Activated T-cell treated with anti-CD3 and anti-CD28 coated beads, Interleukin-2, amount 50 U/mL, for 72 hours (primary cell): ENCODE data around the gene ZNF280C. TPM values are rescaled to one million over a fixed set of nuclear protein-coding genes. Genes with fewer than 3 reads are reported as not detected.
"Not testable (repeated sequence)": the region's sequence is repeated elsewhere in the genome, so short reads cannot be mapped to it uniquely, and the experiment has no call there.

ENCODE experiments used
- ATAC-seq, 2 donors: fragments of 150-1000 bp; cut with Tn5 transposase; replicated peaks in 1 of 2; 2 replicates each; pipeline ENCODE4 v1.10.0; 2021; ENCODE audit warnings: moderate library complexity in 2 of 2, mild to moderate bottlenecking in 1 of 2
- DNase-seq, 2 donors: peaks; one replicate each; pipeline ENCODE4 v3.0.0; 2021 to 2022; ENCODE audit warnings: mixed read lengths in 1 of 2
- H3K27ac Mint-ChIP-seq: one replicate; pipeline ENCODE4 v1.8.0; 2022; ENCODE audit warnings: mild to moderate bottlenecking, moderate library complexity, mixed read lengths
- H3K27me3 Mint-ChIP-seq: one replicate; pipeline ENCODE4 v1.8.0; 2022; ENCODE audit warnings: low read depth, mixed read lengths
- H3K36me3 Mint-ChIP-seq, 2 donors: one replicate each; pipeline ENCODE4 v1.8.0; 2022; ENCODE audit warnings: mixed read lengths in 2 of 2, mild to moderate bottlenecking in 1 of 2; ENCODE audit not compliant: insufficient read depth in 2 of 2
- H3K4me1 Mint-ChIP-seq: one replicate; pipeline ENCODE4 v1.8.0; 2022; ENCODE audit warnings: low read depth, mixed read lengths
- H3K4me3 Mint-ChIP-seq, 2 donors: one replicate each; pipeline ENCODE4 v1.8.0; 2022; ENCODE audit warnings: mild to moderate bottlenecking in 2 of 2, mixed read lengths in 2 of 2, moderate library complexity in 2 of 2
- H3K9me3 Mint-ChIP-seq, 2 donors: one replicate each; pipeline ENCODE4 v1.8.0; 2022; ENCODE audit warnings: mixed read lengths in 2 of 2
- total RNA-seq, 2 donors: library from RNA; stranded (reverse); gene quantifications; one replicate each; pipeline ENCODE4 v1.2.3, GENCODE V29; 2022

ZNF280C gene
- total RNA-seq, 2 donors from 2014 or later: 6.4 to 6.6 TPM

DNA sequence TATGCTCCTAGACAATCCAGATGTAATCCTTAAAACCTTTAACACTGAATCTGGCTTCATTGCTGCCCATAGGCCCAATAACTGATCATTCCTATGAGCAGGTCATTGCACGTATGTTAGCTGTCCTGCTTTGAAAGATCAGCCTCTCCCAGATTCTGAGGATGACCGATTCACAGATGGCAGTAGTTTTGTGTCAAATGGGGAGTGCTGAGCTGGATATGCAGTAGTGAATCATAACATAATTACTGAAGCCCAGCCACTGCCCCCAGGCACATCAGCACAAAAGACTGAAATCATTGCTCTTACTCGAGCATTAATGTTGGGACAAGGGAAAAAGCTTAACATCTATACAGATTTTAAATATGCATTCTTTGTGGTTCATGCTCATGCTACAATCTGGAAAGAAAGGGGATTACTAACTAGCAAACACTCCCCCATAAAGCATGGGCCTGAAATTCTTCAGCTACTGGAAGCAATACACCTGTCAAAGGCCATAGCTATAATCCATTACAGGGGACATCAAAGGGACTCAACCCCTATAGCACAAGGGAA is 16.4 kb upstream of the ZNF280C start:
- Mint-ChIP-seq H3K9me3 (no peaks in the 10 kb centered on the region), H3K4me1 (no peaks in the 10 kb centered on the region), H3K27ac (no peak overlapping the region), H3K27me3 (peaks cover 8% of the 10 kb centered on the region), H3K4me3 (no peak overlapping the region), H3K36me3 (no peaks in the 10 kb centered on the region)
- no peak for ATAC-seq
- DNase-seq: no peak

DNA sequence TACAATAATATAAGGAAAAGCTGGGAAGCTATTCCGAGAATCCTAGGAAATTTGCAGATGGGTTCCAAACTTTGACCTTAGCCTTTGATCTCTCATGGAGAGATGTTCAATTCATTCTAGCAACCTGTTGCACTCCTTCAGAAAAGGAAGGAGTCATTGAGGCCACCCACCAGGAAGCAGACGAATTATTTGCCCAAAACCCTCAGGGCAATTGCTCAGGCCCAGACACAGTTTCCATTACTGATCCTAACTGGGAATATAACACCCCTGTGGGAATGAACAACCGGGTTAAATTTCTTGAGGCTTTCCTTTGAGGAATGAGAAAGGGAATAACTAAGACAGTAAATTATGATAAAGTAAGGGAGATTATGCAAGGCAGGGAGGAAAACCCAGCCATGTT is 13.5 kb upstream of the ZNF280C start:
- Mint-ChIP-seq H3K4me1 (no peaks in the 10 kb centered on the region), H3K4me3 (no peak overlapping the region), H3K9me3 (no peaks in the 10 kb centered on the region), H3K27me3 (peaks cover 34% of the 10 kb centered on the region), H3K36me3 (no peaks in the 10 kb centered on the region), H3K27ac (no peak overlapping the region)
- no peak for ATAC-seq
- DNase-seq: no peak

DNA sequence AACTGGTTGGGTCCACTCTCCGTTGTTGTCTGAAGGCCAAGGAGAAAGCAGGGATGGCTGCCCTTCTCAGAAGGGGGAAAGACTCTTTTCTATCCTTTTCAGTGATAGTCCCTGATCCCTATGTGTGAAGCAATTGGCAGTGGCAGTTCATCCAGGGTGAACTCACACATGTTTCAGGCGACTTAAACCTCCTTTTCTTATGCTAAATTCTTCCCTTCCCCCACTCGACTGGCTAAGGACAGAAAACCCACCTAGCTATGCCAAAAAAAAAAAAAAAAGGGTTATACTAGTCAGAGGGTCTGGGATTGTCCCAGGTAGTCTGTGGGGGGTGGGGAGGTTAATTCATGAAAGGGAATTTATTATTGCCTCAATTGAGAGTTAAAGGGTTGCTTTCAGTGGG is 12.2 kb upstream of the ZNF280C start:
- Mint-ChIP-seq H3K4me3 (no peak overlapping the region), H3K36me3 (no peaks in the 10 kb centered on the region), H3K4me1 (no peaks in the 10 kb centered on the region), H3K27me3 (peaks cover 34% of the 10 kb centered on the region), H3K27ac (no peak overlapping the region), H3K9me3 (no peaks in the 10 kb centered on the region)
- ATAC-seq: no peak
- no peak for DNase-seq

DNA sequence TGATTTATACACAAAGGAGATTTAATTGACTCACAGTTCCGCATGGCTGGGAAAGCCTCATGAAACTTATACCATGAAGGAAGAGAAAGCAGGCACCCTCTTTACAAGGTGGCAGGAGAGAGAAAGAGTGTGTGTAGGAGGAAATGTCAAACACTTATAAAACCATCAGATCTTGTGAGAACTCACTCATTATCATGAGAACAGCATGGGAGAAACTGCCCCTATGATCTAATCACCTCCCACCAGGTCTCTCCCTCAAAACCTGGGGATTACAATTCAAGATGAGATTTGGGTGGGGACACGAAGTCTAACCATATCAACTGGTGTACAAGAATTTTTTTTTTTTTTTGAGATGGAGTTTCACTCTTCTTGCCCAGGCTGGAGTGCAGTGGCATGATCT is 3.6 kb upstream of the ZNF280C start:
- not testable (repeated sequence) for ATAC-seq, H3K9me3 Mint-ChIP-seq

DNA sequence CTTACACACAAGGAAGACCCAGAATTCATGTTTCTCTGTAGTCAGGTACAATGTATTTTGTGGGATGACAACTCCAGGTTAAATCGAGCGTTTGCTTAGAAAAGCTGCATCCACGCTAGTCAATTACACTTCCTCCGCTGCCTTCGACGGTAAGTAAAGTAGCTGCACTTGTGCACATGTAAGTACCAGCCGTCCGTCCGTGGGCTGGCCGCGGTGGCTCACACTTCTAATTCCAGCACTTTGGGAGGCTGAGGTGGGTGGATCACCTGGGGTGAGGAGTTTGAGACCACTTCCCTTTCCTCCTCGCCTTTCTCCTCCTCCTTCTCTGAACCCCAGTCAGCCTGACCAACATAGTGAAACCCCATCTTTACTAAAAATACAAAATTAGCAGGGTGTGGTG is 692 bp upstream of the ZNF280C start:
- not testable (repeated sequence) for H3K36me3 Mint-ChIP-seq

More for the DNA sequence above, 3.6 kb upstream of the ZNF280C start:
- H3K27me3 Mint-ChIP-seq: peaks cover 27% of the 10 kb centered on the region
- not testable (repeated sequence) for DNase-seq, H3K27ac Mint-ChIP-seq, H3K4me3 Mint-ChIP-seq, H3K36me3 Mint-ChIP-seq, H3K4me1 Mint-ChIP-seq

DNA sequence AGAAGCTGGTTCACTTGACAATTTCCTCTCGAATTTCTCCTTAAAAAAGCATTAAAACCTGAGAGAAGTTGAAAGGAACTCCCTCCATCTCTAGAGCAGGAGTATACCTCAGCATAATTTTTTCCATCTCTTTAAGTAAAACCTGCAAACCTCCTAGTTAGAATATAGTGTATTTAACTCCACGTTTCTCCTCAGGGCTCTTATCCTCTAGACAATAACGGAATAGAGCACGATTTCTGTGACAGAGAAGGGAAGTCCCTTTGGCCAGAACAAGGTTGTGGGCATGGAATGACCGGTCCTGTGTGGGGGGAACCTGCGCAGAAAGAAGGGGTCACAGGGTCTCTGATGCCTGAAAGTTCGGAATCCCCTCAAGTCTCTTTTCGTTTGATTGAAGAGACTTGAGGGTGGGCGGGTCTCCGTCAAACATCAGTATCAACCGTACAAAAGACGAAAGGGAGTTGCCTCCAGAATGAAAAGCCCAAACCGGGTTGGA is 697 bp downstream of the ZNF280C start:
- H3K4me3 Mint-ChIP-seq: peak overlapping the region; percentile 86 to 94
- H3K4me1 Mint-ChIP-seq: peaks cover 14% of the 10 kb centered on the region
- peaks cover 0 to 2% of the 10 kb centered on the region in 2 donors for H3K9me3 Mint-ChIP-seq
- H3K27ac Mint-ChIP-seq: peak overlapping the region; percentile 91
- peaks cover 0 to 2% of the 10 kb centered on the region in 2 donors for H3K36me3 Mint-ChIP-seq
- H3K27me3 Mint-ChIP-seq: peaks cover 20% of the 10 kb centered on the region
- ATAC-seq: no peak
- DNase-seq: no peak

More for the DNA sequence above, 692 bp upstream of the ZNF280C start:
- DNase-seq, H3K4me3 Mint-ChIP-seq, H3K27ac Mint-ChIP-seq, ATAC-seq, H3K9me3 Mint-ChIP-seq: not testable (repeated sequence)
- Mint-ChIP-seq H3K4me1 (peaks cover 14% of the 10 kb centered on the region), H3K27me3 (peaks cover 26% of the 10 kb centered on the region)

DNA sequence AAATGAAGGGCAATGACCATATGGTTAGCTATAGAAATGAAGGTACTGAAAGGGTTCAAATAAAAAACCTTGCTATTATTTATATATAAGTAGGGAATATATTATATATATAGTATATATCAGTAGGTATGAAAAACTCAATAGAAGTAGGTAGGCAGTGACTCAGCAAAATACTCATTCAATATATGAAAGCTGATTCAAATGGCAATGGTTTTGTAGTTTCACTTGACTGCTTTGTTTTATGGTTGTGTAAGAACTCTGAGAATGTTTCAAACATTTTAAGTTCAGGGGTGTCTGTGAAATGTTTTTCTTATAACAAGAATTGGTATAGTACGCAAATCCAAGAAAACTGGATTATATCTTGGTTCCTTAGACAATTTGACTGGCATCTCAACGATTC is 4.1 kb downstream of the ZNF280C start:
- Mint-ChIP-seq H3K9me3 (no peaks in the 10 kb centered on the region), H3K27me3 (no peaks in the 10 kb centered on the region), H3K36me3 (peaks cover 0 to under 1% of the 10 kb centered on the region in 2 donors), H3K4me1 (peaks cover 18% of the 10 kb centered on the region), H3K4me3 (peak overlapping the region in 1 of 2 donors; percentile 37), H3K27ac (no peak overlapping the region)
- no peak for DNase-seq
- no peak for ATAC-seq

DNA sequence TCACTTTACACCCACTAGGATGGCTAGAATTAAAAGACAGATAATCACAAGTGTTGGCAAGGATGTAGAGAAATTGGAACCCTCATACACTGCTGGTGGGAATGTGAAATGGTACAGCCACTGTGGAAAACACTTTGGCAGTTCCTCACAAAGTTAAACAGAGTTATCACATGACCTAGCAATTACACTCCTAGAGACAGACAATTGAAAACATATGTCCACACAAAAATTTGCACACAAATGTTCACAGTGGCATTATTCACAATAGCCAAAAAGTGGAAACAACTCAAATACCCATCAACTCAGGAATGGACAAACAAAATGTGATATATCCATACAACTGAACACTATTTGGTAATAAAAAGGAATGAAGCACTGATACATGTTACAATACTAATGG is 5.7 kb downstream of the ZNF280C start:
- H3K4me3 Mint-ChIP-seq: no peak overlapping the region
- peaks cover 18% of the 10 kb centered on the region for H3K4me1 Mint-ChIP-seq
- no peaks in the 10 kb centered on the region for H3K27me3 Mint-ChIP-seq
- DNase-seq (no peak), ATAC-seq (no peak)
- no peaks in the 10 kb centered on the region for H3K36me3 Mint-ChIP-seq
- no peaks in the 10 kb centered on the region for H3K9me3 Mint-ChIP-seq
- H3K27ac Mint-ChIP-seq: no peak overlapping the region

DNA sequence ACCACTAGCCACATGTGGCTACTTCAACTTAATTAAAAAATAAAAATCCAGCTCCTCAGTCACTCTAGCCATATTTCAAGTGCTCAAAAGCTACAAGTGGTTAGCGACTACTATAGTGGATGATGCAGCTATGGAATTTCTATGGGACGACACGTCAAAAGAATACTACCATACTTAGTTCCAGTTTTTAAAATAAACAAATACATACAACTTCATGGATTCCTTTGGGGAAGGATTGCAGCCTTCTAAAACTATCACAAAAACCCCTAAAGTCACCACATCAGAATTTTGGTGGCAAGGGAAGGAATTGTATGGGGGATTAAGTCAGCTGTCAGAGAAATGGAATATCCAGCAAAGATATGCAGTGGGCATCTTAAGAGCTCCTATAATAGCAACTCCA is 6.5 kb downstream of the ZNF280C start:
- H3K36me3 Mint-ChIP-seq: no peaks in the 10 kb centered on the region
- ATAC-seq (no peak), DNase-seq (no peak)
- H3K27me3 Mint-ChIP-seq: no peaks in the 10 kb centered on the region
- no peak overlapping the region for H3K4me3 Mint-ChIP-seq
- peaks cover 18% of the 10 kb centered on the region for H3K4me1 Mint-ChIP-seq
- H3K27ac Mint-ChIP-seq: no peak overlapping the region
- H3K9me3 Mint-ChIP-seq: no peaks in the 10 kb centered on the region

DNA sequence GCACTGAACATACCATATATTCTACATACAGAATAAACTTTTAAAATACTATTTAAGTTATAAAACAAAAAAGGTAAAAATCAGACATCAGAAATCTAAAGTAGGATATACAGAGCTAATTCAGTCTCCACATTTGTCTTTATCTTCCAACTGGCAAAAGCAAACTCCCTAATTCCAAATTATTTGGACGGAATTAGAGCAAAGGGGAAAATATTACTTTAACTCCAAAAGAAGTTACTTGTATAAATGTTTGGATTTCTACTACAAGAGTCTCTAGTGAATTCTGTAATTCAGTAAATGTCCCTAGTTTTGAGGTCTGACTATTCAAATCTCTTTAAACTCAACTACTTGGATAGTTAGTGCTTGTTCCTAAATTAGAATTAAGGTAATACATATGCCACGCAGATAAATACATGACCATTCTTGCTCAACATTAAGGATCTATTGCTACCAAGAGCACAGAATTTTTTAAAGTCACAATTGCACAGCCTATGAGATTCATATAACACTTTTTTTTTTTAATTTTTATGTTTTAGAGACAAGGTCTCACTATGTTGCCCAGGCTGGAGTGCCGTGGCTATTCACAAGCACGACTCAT is 7.3 kb downstream of the ZNF280C start:
- ATAC-seq (no peak), DNase-seq (no peak)
- Mint-ChIP-seq H3K27ac (no peak overlapping the region), H3K9me3 (no peaks in the 10 kb centered on the region), H3K4me3 (no peak overlapping the region), H3K4me1 (peaks cover 13% of the 10 kb centered on the region), H3K36me3 (no peaks in the 10 kb centered on the region), H3K27me3 (no peaks in the 10 kb centered on the region)

DNA sequence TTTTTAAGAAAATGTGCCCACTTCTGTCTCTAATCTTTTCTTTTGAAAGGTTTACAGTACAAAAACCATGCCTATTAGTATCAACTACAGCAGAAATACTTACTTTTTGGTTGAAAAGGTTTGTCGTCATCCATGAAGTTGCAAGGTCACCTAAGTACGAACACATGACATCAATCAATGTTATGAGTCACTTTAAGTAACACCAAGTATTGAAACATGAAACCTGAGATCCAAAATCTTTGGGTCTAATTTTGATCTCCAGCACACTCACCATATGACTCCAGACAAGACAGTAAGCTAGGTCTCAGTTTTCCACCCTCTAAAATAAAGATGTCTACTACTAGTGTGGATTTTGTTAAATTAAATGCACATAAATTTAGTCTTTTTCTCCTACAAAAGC is 8.4 kb downstream of the ZNF280C start:
- peaks cover 0 to 4% of the 10 kb centered on the region in 2 donors for H3K36me3 Mint-ChIP-seq
- no peak overlapping the region for H3K4me3 Mint-ChIP-seq
- peak; percentile 37 to 60 for ATAC-seq
- no peaks in the 10 kb centered on the region for H3K27me3 Mint-ChIP-seq
- H3K4me1 Mint-ChIP-seq: peaks cover 4% of the 10 kb centered on the region
- DNase-seq: no peak
- no peak overlapping the region for H3K27ac Mint-ChIP-seq
- no peaks in the 10 kb centered on the region for H3K9me3 Mint-ChIP-seq

DNA sequence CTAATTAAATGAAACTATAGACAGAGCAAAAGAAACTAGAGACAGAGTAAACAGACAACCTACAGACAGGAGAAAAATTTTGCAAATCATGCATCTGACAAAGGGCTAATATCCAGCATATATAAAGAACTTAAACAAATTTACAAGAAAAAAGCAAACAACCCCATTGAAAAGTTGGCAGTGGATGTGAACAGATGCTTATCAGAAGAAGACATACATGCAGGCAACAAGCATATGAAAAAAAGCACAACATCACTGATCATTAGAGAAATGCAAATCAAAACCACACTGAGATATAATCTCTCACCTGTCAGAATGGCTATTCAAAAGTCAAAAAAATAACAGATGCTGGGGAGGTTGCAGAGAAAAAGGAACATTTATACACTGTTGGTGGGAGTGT is 14.8 kb downstream of the ZNF280C start:
- no peak for DNase-seq
- Mint-ChIP-seq H3K27ac (no peak overlapping the region), H3K4me3 (no peak overlapping the region), H3K36me3 (peaks cover 0 to 6% of the 10 kb centered on the region in 2 donors), H3K9me3 (no peaks in the 10 kb centered on the region), H3K27me3 (no peaks in the 10 kb centered on the region), H3K4me1 (peaks cover 7% of the 10 kb centered on the region)
- no peak for ATAC-seq

DNA sequence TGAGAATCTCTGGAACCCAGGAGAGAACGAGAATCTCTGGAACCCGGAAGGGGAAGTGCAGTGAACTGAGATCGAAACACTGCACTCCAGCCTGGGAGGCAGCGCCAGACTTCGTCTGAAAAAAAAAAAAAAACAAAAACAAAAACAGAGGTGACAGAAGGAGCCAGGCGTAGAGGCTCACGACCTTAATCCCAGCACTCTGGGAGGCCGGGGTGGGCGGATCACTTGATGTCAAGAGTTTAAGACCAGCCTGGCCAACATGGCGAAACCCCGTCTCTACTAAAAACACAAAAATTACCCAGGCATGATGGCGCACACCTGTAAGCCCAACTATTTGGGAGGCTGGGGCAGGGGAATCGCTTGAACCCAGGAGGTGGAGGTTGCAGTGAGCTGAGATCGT is 17.0 kb downstream of the ZNF280C start:
- Mint-ChIP-seq H3K36me3 (peaks cover 0 to 6% of the 10 kb centered on the region in 2 donors), H3K27me3 (no peaks in the 10 kb centered on the region), H3K4me1 (peaks cover 7% of the 10 kb centered on the region), H3K4me3 (no peak overlapping the region), H3K9me3 (no peaks in the 10 kb centered on the region), H3K27ac (no peak overlapping the region)
- DNase-seq (no peak), ATAC-seq (no peak)

DNA sequence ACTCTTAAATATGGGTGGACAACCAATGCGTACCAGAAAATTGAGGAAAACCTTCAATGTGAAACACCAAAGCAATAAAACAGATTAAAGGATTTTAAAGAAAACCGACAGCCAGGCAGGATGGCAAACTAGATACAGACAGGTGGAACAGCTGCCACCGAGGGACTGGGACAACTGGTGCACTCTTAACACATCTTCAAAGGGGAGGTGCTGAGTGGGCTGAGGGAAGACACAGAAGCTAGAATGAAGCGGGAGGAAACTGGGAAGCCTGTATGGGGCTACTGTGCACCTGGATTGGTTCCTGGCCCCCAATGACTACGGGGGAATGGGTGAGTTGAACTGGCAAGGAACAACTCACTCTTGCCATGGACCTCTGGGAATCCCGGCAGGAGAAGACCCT is 20.7 kb downstream of the ZNF280C start:
- H3K27ac Mint-ChIP-seq: no peak overlapping the region
- no peaks in the 10 kb centered on the region for H3K27me3 Mint-ChIP-seq
- DNase-seq (no peak), ATAC-seq (no peak)
- peaks cover 7% of the 10 kb centered on the region for H3K4me1 Mint-ChIP-seq
- no peaks in the 10 kb centered on the region for H3K36me3 Mint-ChIP-seq
- no peaks in the 10 kb centered on the region for H3K9me3 Mint-ChIP-seq
- H3K4me3 Mint-ChIP-seq: no peak overlapping the region
